HPDE6-E6E7 (cell line): ENCODE measurements around the gene TP73.
A peak's percentile ranks its signal among the peaks of the same experiment; 100 is the strongest.
"Not testable (repeated sequence)": the region's sequence is repeated elsewhere in the genome, so short reads cannot be mapped to it uniquely, and the experiment has no call there.

Experiments
- DNase-seq: peaks from one replicate; pipeline ENCODE4 v3.0.0; 2011; ENCODE audit warnings: missing footprints; ENCODE audit errors: extremely low spot score

The TP73 gene

DNA sequence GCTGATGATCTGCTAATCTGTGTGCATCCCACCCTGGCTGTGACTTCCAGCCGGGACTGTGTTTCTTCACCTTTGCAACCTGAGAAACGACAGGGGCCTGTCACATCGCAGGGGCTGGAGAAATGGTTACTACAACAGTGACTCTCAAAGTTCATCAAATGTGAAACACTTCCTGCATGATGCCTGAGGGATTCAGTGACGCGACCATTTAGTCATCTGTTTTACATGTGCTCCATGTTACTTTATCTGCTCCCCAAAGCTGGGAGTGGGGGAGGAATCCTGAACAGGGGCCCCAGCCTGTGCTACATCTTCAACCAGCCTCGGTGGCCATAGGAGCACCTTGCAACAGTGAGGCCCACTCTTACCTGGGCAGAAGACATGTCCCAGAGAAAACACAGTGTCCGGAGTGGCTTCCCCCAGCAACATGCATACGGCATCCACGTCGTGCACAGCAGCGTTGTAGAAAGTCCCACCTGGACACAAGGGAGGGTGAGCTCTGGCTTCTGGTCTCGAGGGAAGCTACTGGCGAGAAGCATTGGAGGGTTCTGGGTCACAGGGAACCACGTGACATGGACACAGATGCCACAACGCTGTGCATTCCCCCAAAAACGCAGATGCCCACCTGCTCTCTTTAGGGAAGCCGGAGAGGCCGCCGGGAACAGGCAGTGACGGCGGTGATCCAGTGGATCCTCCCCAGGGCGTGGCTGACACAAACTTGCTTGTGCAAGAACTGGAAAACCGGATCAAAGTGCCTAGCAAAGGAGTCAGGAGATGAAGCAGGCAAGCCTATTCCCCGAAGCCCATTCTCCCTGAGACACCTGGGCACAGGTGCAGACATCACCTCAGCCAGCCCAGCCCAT lies 90.4 kb downstream of the TP73 start:
- DNase-seq: no peak

DNA sequence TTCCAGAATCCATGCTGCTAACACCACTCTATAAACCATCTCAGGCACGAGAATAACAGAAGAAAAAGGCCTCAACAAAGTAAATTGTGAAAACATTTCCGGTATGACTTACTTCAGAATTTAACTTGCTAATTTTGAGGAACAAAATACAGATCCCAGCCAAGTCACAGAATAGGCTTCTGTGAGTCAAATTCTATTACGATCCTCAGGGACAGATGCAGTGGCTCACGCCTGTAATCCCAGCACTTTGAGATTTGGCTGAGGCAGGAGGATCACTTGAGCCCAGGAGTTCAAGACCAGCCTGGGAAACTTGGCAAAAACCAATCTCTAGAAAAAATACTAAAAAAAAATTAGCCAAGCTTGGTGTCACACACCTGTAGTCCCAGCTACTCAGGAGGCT lies 91.1 kb downstream of the TP73 start:
- DNase-seq: no peak

DNA sequence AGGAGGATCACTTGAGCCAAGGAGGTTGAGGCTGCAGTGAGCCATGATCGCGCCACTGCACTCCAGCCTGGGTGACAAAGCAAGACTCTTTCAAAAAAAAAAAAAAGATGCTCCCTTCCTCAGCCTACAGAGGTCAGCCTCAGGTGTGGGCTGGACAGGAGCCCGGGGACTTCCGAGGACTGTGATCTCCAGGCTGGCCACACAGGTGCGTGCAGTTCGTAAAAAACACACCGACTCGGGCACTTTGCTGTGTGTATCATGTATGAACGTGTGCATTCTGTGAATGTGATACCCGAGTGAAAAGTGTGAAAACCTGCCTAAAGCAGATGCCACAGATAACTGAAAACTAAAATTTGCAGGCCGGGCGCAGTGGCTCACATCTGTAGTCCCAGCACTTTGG lies 91.5 kb downstream of the TP73 start:
- DNase-seq: no peak

DNA sequence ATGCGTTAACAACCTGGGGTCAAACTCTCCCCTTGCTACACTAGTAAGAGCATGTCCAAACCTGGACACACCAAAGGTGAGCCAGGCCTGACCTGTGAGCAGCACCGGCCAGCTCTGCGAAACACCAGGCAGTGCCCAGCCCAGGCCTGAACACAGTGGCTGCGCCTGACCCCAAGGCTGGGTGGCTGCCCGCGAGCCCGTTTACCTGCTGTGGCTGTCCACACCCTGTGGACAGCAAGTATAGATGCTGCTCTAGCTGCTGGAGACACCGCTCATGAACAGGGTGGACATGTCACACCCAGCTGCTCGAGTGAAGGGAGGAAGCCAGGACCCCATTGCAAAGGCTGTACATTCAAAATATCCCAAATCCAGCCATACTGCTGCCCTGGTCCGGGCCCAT lies 92.3 kb downstream of the TP73 start:
- DNase-seq: no peak

DNA sequence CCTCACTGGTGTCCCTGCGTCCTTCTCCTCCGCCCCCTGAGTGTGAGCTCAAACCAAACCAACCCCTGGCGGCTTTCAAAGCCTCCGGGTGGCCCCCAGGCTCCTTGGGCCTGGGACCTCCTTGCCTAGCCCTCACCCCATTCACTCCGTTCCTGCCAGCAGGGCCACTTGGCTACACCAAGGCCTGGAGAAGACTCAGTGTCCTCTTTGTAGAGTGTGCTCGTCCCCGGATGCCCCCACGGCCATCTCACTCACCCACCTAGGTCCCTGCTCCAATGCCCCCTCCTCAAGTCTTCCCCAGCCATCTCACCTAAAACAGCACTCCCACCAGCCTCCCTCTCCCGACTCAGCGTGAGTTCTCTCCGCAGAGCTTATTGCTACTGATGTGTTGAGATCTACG lies 92.8 kb downstream of the TP73 start:
- no peak for DNase-seq

DNA sequence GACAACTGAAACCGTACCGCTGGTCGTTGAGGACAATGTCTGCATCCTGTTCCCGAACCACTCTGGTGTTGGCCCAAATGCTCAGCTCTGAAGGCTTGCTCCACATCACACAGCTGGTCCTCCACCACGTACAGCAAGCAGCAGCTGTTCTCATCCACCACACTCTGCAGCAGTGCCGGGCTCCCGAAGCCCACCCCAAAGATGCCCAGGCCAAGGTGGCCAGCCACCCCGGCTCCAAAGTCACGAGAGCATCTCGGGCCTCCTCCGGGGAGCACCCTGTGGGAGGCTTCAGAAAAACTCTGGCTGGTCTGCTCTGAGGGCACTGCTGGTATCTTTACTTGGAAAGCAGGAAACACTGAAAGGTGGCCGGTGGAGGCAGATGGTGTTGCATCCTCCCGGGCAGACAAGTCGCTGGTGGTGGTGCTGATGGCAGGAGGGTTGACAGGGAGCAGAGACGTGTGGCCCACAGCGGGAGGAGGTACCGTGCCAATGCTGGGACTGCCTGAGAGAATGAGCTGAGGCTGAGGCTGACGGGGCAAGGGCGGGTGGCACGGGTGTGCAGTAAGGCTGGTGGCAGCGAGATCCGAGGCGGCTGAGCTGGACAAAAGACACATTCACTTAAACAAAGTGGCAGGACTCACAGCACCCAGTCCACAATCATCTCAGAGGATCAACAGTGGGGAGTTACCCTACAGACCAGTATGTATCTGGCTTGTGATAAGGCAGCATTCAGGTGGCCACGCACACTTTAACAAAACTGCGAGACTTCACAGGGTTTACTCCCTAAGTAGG lies 93.5 kb downstream of the TP73 start:
- no peak for DNase-seq

DNA sequence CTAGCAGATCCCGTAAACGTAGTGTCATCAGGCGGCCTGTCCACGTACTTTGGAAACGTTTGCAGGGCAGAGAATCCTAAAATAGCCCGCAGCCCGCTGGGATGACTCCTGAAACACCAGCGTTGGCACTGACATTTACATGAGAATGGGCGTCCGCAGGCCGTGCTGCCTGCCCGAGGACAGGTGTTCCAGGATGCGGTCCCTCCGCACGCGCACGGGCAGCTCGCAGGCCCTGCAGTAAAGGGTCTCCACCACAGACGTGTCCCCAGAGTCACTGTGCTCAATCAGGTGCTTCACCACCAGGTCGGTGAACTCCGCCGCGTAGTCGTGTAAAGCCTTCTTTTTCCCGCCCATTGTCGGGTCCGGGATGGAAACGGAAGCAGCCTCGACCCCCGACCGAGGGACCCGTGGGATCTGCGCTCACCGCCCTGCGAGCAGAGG lies 94.1 kb downstream of the TP73 start:
- no peak for DNase-seq

DNA sequence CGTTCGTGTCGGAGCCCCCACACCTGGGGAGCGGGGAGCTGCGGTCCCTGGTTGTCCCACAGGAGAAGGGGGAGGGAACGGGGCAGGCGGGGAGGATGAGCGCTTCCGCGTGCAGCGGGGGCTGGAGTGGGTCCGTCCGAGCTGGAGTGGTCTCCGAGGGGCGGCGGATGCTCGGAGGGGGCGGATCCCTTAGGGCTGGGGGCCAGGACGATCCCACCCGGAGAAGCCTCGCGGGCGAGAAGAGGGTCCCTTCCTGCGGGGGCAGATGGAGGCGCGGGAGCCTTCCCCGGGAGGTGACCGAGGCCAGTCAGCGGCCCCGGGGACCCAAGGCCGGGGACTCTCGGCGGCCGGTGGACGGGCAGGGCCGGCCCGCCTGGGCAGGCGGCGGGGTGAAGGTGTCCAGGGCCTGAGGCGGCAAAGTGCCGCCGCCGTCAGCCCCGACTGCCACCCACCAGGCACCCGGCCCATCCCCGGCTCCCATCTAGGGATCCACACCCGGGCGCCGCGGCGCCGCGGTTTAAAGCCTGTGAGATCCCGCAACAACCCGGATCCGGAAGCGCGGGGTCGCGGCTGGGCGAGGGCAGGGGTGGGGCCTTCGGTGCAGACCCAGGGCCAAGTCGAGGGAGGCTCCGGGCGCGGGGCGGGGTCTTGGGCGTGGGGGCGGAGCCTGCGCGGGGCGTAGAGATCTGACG lies 94.7 kb downstream of the TP73 start:
- peak; percentile 76 for DNase-seq

DNA sequence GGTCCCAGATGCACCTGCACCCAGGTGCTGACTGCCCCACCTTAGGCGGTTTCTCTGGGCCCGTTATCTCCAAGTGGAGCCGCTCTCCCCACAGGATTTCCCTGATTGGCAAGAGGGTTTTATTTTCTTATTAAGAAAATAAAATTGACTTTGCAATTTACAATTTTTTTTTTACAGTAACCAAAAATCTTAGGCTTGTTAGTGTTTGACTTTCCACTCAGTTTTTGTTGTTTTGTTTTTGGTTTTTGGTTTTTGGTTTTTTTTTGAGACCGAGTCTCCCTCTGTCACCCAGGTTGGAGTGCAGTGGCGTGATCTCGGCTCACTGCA lies 95.2 kb downstream of the TP73 start:
- DNase-seq: no peak

DNA sequence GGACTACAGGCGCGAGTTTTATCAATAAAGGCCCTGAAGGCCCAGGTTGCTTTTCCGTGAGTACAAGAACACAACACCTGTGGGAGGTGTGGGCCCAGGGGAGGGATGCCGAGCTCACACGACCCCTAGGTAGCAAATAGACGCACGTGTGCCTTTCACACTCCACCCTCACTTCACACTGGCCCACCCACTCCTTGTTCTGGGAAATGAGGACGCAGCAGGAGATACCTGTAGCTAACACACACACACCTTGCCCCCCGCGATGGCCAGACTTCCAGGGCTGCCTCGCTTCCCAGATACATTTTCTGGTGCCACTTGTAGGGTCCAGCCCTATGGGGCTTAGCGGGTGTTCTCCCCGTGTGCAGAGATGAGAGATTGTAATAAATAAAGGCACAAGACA lies 95.6 kb downstream of the TP73 start:
- DNase-seq: no peak

DNA sequence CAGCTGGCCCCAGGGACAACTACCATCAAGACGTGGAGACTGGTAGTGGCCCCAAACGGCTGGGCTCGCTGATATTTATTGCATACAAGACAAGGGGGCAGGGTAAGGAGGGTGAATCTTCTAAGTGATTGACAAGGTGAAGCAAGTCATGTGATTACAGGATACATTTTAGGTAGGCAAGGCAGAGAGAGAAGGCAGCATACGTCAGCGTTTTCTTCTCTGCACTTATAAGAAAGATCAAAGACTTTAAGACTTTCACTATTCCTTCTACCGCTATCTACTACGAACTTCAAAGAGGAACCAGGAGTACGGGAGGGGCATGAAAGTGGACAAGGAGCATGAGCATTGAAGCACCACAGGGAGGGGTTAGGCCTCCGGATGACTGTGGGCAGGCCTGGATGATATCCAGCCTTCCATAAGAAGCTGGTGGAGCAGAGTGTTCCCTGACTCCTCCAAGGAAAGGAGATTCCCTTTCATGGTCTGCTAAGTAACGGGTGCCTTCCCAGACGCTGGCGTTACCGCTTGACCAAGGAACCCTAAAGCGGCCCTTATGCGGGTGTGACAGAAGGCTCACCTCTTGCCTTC lies 96.1 kb downstream of the TP73 start:
- not testable (repeated sequence) for DNase-seq

DNA sequence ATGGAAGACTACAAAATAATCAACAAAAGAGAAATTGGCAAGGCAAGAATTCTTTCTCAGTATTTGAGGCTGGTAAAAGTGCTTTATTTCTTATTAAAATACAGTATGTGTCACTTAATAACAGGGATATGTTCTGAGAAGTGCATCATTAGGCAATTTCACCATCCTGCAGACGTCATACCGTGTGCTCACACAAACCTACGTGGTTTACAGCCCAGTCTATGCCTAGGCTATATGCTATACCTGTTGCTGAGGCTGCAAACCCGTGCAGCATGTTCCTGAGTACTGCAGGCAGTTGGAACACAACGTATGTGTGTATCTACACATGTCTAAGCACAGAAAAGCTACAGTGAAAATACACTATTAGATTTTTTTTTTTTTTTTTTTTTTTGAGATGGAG lies 97.2 kb downstream of the TP73 start:
- no peak for DNase-seq

DNA sequence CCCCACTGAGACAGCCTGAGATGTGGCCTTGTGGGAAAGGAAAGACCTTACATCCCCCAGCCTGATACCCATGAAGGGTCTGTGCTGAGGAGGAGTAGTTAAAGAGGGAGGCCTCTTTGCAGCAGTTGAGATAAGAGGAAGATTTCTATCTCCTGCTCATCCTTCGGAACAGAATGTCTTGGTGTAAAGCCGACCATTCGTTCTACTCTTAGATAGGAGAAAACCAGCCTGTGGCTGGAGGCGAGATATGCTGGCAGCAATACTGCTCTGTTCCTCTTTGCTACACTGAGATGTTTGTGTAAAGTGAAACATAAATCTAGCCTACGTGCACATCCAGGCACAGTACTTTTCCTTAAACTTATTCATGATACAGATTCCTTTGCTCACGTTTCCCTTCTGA lies 98.4 kb downstream of the TP73 start:
- DNase-seq: no peak

DNA sequence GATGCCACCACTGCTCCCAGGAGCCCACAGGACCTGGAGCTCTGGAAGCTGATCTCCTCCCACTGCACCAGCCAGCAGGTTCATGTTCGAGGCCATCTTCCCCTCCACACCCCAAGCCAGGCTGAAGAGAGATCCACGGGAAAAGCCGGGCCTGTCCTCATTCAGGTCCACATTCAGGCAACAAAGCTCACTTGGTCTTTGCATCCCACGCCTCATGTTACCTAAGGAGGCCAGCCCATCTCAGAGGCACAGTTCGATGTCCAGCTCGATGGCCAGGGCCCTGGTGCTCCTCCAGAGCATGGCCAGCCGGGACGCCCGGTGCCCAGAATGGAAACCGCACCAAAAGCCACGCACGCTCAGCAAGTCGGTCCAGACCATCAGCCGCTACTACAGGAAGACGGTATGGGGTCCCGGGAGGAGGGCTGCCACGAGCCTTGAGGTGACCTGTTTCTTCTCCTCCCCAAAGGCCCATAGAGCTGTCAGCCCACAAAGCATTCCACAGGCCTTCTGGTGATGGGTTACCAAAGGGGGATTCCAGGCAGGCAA lies 100.2 kb downstream of the TP73 start, which contains the start of gene CCDC27:
CCDC27 (plus strand) TSS at position 51 of the 546 bp plus-strand sequence; CDS start at position 83, 32 bp downstream.
- DNase-seq: no peak

DNA sequence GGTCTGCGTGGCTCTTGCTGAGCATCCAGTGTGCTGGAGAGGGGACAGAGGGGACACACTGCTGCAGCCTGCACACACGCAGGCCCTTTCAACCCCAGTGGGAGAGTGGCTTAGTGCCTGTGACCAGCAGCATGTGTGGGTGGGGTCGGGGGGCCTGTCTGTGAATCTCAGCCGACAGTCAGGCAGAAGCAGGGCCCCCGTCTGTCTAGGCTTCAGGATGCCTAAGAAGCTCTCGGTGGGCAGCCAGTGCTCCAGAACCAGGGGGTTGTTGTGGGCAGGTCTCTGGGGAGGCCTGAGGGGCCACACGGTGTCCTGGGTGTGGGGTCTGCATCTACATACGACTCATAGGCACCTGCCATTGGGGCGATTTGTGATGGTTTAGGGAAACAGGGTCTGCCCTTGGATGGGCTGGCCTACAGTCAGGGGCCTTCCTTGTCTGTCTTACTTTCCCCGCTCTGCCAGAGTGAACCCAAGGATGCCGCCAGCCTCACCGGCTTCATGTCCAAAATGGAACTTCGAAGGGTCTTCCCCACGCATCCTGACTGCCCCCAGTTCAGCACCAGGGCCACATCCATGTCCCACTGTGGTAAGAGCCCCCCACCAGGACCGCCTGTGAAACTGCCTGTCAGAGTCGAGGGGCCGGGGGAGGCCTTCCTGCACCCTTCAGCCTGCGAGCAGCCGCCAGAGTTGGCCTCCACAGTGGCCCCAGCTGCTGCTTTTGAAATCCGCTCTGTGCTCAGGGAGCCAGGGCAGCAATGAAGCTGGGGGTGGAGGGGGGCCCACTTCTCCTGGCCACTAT lies 101.5 kb downstream of the TP73 start:
- DNase-seq: no peak

DNA sequence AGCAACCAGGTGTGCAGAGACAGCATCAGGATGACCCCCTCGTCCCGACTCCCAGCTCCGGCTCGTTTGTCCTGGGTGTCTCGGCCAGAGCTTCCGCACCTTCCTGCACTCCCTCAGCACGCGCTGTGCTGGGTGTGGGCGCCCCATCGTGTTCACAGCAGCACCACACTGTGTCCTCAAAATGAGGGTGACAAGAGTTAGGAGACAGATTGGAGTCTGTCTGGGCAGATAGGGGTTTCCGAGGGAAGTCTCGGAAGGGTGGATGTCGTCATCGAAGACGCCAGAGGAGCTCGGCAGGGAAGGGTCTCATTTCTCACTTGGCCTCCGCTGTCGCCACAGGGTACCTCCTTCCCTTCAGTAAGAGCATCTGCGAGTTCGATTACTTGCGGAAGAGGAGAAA lies 104.1 kb downstream of the TP73 start:
- DNase-seq: no peak

DNA sequence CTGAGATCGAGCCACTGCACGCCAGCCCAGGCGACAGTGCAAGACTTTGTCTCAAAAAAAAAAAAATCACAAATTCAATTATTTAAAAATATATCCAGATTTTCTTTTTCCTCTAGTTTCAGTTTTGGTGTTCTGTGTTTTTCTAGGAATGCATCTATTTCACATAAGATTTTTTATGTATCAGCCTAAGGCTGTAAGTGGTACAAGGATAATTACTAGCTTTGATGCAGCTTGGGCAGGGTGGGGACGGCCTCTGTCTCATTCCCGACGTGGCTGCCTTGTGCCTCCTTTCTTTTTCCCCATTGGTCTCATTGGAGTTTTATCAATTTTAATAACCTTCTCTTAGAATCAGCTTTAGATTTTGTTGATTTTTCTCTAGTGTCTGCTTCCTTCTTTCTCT lies 106.8 kb downstream of the TP73 start:
- no peak for DNase-seq

DNA sequence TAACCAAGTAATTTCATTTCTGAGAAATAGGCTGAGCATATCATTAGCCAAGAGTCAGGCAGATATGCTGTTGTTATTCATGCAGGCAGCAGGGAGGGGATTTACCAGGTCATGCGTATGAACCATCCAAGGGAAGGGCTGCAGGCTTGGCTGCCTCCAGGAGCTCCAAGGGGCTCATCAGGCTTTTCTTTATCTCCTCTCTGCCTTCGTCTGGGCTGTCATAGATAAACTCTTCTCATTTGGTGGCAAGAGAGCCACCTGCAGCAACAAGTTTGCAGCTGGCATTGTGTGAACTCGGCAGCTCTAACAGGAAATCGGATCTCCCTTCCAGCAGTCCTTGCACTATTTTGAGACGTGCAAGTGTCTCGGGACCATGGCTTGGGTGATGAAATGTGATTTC lies 107.5 kb downstream of the TP73 start:
- no peak for DNase-seq

DNA sequence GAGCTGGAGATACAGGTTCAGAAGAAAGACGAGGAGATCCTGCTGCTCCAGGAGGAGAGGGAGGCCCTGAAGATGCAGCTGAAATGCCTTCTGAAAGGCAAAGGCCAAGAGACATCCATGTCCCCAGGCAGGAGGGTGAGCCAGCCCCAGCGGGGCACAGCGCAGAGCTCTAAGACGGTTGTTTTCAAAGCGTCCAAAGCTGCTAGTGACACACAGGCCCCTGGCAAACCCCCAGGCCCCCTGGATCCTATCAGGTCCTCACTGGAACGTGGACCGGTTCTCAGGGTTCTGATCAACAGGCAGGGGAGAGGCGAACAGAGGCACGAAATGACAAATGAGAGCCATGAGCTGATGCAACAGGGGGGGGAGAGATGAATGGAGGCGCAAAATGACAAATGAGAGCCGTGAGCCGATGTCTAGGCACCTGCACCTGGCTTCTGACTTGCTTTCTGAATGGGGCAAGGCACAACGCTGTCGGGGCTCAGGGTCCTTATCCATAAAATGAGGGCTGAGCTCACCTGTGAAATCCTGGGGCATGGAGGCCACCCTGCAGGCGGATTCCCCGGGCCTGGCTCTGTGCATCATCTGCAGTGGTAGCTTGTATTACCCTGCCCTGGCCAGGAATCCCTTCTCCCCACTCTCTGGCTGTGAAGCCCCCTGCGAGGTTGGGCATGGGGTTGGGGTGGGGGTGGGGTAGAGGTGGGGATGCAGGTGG lies 109.1 kb downstream of the TP73 start:
- no peak for DNase-seq

DNA sequence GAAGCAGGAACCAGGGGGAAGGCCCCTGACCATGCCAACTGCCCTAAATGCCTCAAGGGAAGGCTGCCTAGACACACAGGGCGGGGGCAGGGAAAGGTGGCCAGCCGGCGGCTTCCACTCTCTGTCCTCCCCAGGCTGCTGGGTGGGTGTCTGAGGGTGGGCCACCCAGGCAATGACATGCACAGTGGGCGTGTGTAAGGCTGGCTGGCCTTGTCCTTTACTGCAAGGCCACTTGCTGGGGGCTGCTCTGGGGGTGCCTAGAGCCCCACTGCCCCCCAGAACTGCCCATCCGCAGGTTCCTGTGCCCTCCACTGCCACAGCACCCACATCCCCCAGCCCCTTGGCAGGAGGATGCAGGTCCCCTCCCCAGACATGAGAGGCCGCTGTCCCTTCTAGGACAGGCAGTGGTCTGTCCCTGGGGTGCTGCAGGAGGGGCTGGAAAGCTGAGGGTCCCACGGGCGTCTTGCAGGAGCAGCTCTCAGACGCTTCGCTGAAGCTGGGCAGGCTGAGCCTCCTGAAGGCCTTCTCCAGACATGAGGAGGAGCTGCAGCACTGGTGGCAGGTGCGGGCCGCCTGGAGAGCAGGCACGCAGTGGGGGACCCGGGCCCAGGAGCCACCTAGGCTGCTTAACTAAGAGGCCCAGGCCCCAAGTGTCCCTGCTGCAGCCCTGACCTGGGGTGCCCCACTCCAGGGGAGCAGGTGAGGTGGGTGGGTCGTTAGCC lies 110.0 kb downstream of the TP73 start:
- DNase-seq: no peak
